AG04449 (cell line): ENCODE data around the gene NCOR2.

Source experiments
- CTCF ChIA-PET: fragments of 350-600 bp; formaldehyde crosslinking; extraction: SDS; loops from one replicate; lab custom pipeline; 2021; ENCODE audit warnings: antibody characterized with exemption; lab: Yijun Ruan, JAX
- POLR2A ChIA-PET: fragments of 400-600, 350-600 bp; formaldehyde crosslinking; extraction: SDS; loops from one replicate; lab custom pipeline; 2020; ENCODE audit warnings: antibody characterized with exemption, inconsistent platforms; lab: Yijun Ruan, JAX
- DNase-seq: peaks from one replicate; pipeline ENCODE4 v3.0.0-alpha.2; 2010; ENCODE audit warnings: low read depth, low spot score
- H3K4me3 ChIP-seq: 2 replicates; pipeline ENCODE4 v1.5.1; 2011; ENCODE audit warnings: low read depth, mild to moderate bottlenecking, control low read depth, low read length
- CTCF ChIP-seq: IDR thresholded peaks from one replicate; pipeline ENCODE4 v1.5.1; 2011; ENCODE audit warnings: mild to moderate bottlenecking, moderate library complexity, low read length, control low read depth, inconsistent platforms; ENCODE audit not compliant: insufficient read depth; ENCODE audit errors: missing control alignments

Gene NCOR2

GRCh38 chr12:124550123-124551089 lies 17.0 kb downstream of the NCOR2 start:
- CTCF ChIA-PET, result interaction anchor here (1.0 to 3.7 kb wide), 8 partner anchors 10 to 217 kb away, joined by 3 to 24 read pairs (median 4); no protein-coding TSS in a partner anchor
- POLR2A ChIA-PET, result interaction anchor here (1.3 to 1.4 kb wide), 2 partner anchors 16 to 32 kb away, joined by 4 to 7 read pairs; no protein-coding TSS in a partner anchor
- no peak for DNase-seq

GRCh38 chr12:124549629-124550028 lies 17.8 kb downstream of the NCOR2 start:
- no peak for TF ChIP-seq CTCF
- no peak overlapping the region for H3K4me3 ChIP-seq
- CTCF ChIA-PET, result interaction anchor here (1.0 to 3.7 kb wide), 6 partner anchors 11 to 217 kb away, joined by 3 to 24 read pairs (median 3); no protein-coding TSS in a partner anchor
- POLR2A ChIA-PET, result interaction anchor here (0.8 to 1.4 kb wide), 2 partner anchors 17 to 31 kb away, joined by 4 read pairs; no protein-coding TSS in a partner anchor
- DNase-seq, result no peak

More at GRCh38 chr12:124550123-124551089, 17.0 kb downstream of the NCOR2 start:
- no peak overlapping the region for H3K4me3 ChIP-seq
- TF ChIP-seq CTCF, result no peak

GRCh38 chr12:124548854-124549378 lies 18.5 kb downstream of the NCOR2 start:
- CTCF ChIA-PET, result interaction anchor here (1.0 to 3.7 kb wide), 3 partner anchors 29 to 218 kb away, joined by 3 to 24 read pairs (median 3); no protein-coding TSS in a partner anchor
- TF ChIP-seq CTCF, result no peak
- H3K4me3 ChIP-seq, result no peak overlapping the region
- peak; percentile 57 for DNase-seq
- POLR2A ChIA-PET, result interaction anchor here (0.8 kb wide), 1 partner anchor 18 kb away, joined by 4 read pairs; no protein-coding TSS in a partner anchor

- no peak for DNase-seq
- TF ChIP-seq CTCF, result no peak
- ChIA-PET POLR2A (no interaction called here), CTCF (no interaction called here)
- no peak overlapping the region for H3K4me3 ChIP-seq
Measured at GRCh38 chr12:124547626-124548025, 19.8 kb downstream of the NCOR2 start.

GRCh38 chr12:124545508-124546418 lies 21.6 kb downstream of the NCOR2 start:
- ChIA-PET CTCF (interaction anchor here (0.6 to 1.0 kb wide), 2 partner anchors 220 to 225 kb away, joined by 3 to 5 read pairs; no protein-coding TSS in a partner anchor), POLR2A (no interaction called here)

More at GRCh38 chr12:124545508-124546418, 21.6 kb downstream of the NCOR2 start:
- TF ChIP-seq CTCF, result no peak
- no peak for DNase-seq
- no peak overlapping the region for H3K4me3 ChIP-seq
